HepG2 (cell line): ENCODE results near the gene TMX2. TPM values are rescaled to one million over a fixed set of nuclear protein-coding genes. Genes with fewer than 3 reads are reported as not detected.
"Not testable (repeated sequence)": the region's sequence is repeated elsewhere in the genome, so short reads cannot be mapped to it uniquely, and the experiment has no call there.

Experiments
- ATAC-seq: fragments of 200-7000 bp; cut with Tn5 transposase; 3 replicates; pipeline ENCODE4 v1.9.1; 2020; ENCODE audit warnings: mild to moderate bottlenecking, moderate library complexity
- BruUV-seq: library from RNA; stranded (reverse); fragments of 400-500 nt; replicated peaks from 2 replicates; lab custom pipeline; 2021; lab: Mats Ljungman, UMichigan
- CTCF ChIA-PET: fragments of 300-600 bp; formaldehyde crosslinking; extraction: SDS; loops from one replicate; lab custom pipeline; 2021; ENCODE audit warnings: low total read pairs, inconsistent platforms, low intra/inter-chr PET ratio; lab: Yijun Ruan, JAX
- POLR2A ChIA-PET: fragments of 350-600 bp; sonication (Branson Sonifier 250); formaldehyde crosslinking; loops from one replicate; lab custom pipeline; 2020; ENCODE audit warnings: antibody characterized with exemption, inconsistent platforms; lab: Yijun Ruan, JAX
- DNase-seq: peaks from one replicate; pipeline ENCODE4 v3.0.0-alpha.2; 2015; ENCODE audit warnings: low spot score
- FAIRE-seq: peaks from 3 replicates; lab custom pipeline; 2011; peaks lifted over from hg19 to GRCh38; lab: Jason Lieb, UNC
- H2AFZ ChIP-seq: one replicate; pipeline ENCODE4 v1.6.1; 2011; ENCODE audit warnings: low read length, inconsistent platforms
- H3K27ac ChIP-seq: fragments of 300-600 bp; 3 replicates; pipeline ENCODE4 v1.8.0; 2011; ENCODE audit warnings: mixed run types, mild to moderate bottlenecking, mixed read lengths, low read length, inconsistent platforms; ENCODE audit not compliant: insufficient read depth; ENCODE audit errors: extremely low read length
- H3K27me3 ChIP-seq, 2 experiments: fragments of 200-600 bp in 1 of 2; 2 replicates in 1 of 2; 3 replicates in 1 of 2; pipeline versions ENCODE4 v1.6.0 to v1.8.0; 2011; ENCODE audit warnings: low read length in 2 of 2, mild to moderate bottlenecking in 2 of 2, moderate library complexity in 2 of 2, inconsistent platforms in 1 of 2; ENCODE audit not compliant: insufficient read depth in 2 of 2, control insufficient read depth in 1 of 2
- H3K36me3 ChIP-seq, 2 experiments: fragments of 200-600 bp in 1 of 2; replicated peaks in 1 of 2; 2 replicates in 1 of 2; 3 replicates in 1 of 2; pipeline versions ENCODE4 v1.5.1 to v1.8.0; 2011; ENCODE audit warnings: low read length in 2 of 2, inconsistent platforms in 1 of 2; ENCODE audit not compliant: insufficient read depth in 2 of 2, control insufficient read depth in 1 of 2
- H3K4me1 ChIP-seq: 2 replicates; pipeline ENCODE4 v1.5.1; 2012; ENCODE audit warnings: low read length, inconsistent platforms; ENCODE audit not compliant: insufficient read depth
- H3K4me2 ChIP-seq: 2 replicates; pipeline ENCODE4 v1.6.0; 2011; ENCODE audit warnings: low read depth, low read length, inconsistent platforms
- H3K4me3 ChIP-seq, 3 experiments: fragments of 200-600 bp in 1 of 3; sonication (generic), shearing (Covaris generic) in 1 of 3; replicated peaks in 1 of 3; 2 replicates each; pipeline ENCODE4 v1.5.1; 2011 to 2016; ENCODE audit warnings: low read length in 3 of 3, inconsistent platforms in 2 of 3, low read depth in 2 of 3, mild to moderate bottlenecking in 2 of 3, control low read depth in 1 of 3, mixed read lengths in 1 of 3; ENCODE audit not compliant: insufficient read depth in 1 of 3
- H3K79me2 ChIP-seq: one replicate; pipeline ENCODE4 v1.6.1; 2011; ENCODE audit warnings: low read length, inconsistent platforms; ENCODE audit not compliant: insufficient read depth
- H3K9ac ChIP-seq: 2 replicates; pipeline ENCODE4 v1.6.0; 2011; ENCODE audit warnings: mild to moderate bottlenecking, low read depth, low read length, inconsistent platforms; ENCODE audit not compliant: insufficient read depth
- H3K9me3 ChIP-seq: 2 replicates; pipeline ENCODE4 v1.5.1; 2012; ENCODE audit warnings: mild to moderate bottlenecking, low read length
- H4K20me1 ChIP-seq: 2 replicates; pipeline ENCODE4 v1.6.0; 2011; ENCODE audit warnings: inconsistent platforms, mild to moderate bottlenecking, low read length, moderate library complexity; ENCODE audit not compliant: insufficient read depth
- CBFB ChIP-seq: sonication (generic); formaldehyde crosslinking; IDR thresholded peaks from 2 replicates; pipeline ENCODE4 v1.4.0; 2020; ENCODE audit warnings: missing genetic modification reagents
- CEBPG ChIP-seq: IDR thresholded peaks from 2 replicates; pipeline ENCODE4 v1.6.1; 2016
- WGBS: methylation state at CpG from one replicate; pipeline ENCODE4 v1.1.6; 2017; ENCODE audit warnings: low lambda C conversion rate; 5-methylcytosine and 5-hydroxymethylcytosine counted together
- in situ Hi-C: cut with HindIII; loops from 2 replicates; pipeline ENCODE4 v1.10.0; 2017; ENCODE audit warnings: low pct_unique_long_range_greater_than_20kb; ENCODE audit not compliant: extremely low pct_ligation_motif_present
- intact Hi-C: fragments of 100-400 bp; cut with micrococcal nuclease; formaldehyde crosslinking; loops from one replicate; pipeline ENCODE4 v1.10.0; 2022; ENCODE audit not compliant: unreplicated experiment
- polyA plus RNA-seq, 8 experiments: library from polyadenylated mRNA; depleted of rRNA in 3 of 8; stranded (reverse) in 7 of 8; unstranded in 1 of 8; fragments of >200 nt; fragmentation: Illumina TruSeq in 4 of 8; extraction: Trizol in 4 of 8; gene quantifications; 2 replicates each; pipeline versions ENCODE4 v1.2.1 to v1.2.3, GENCODE V29; 2011 to 2016; ENCODE audit warnings: low read depth in 4 of 8, missing spikeins in 1 of 8, mixed read lengths in 1 of 8; ENCODE audit not compliant: insufficient read depth in 1 of 8
- total RNA-seq, 5 experiments: library from RNA; depleted of rRNA; stranded (reverse); fragments of >200 nt; fragmentation: Illumina TruSeq; extraction: Trizol; gene quantifications; 2 replicates each; pipeline ENCODE4 v1.2.3, GENCODE V29; 2016; ENCODE audit warnings: low read depth in 1 of 5
- TF ChIP-seq, protein P1 (sequence below): sonication (generic); formaldehyde crosslinking; IDR thresholded peaks from 2 replicates; pipeline ENCODE4 v1.4.0; 2020; ENCODE audit warnings: missing genetic modification reagents, mild to moderate bottlenecking, borderline replicate concordance

TMX2 gene
- total and polyA plus RNA-seq, 2 of the 13 experiments (the other 11 are each of a cell fraction or from before 2014, with no cell fraction given): 84.5 to 129 TPM

DNA sequence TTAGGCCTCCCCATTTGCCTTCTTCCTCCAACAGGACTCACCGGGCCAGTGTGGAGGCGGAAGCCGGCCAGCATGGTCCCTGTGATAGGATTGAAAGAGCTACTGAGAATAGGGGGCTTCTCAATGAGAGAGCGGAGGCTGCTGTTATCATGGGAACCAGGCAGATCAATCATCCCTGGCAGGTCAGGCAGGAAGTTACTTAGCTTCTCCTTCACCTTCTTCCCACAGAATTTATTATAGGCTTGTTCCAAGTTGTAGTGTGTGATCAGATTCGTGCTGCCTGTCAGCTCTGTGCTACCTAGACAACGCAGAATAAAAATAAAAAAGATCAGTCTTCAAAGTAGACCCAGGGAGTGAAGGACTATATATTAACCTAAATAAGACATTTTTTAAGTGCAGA, 7.5 kb upstream of the TMX2 start:
- in situ Hi-C loops: no loop called here
- intact Hi-C loops: no loop called here
- Histone ChIP-seq H3K36me3 (peaks cover 8 to 40% of the 10 kb centered on the region in 2 experiments), H3K9me3 (no peaks in the 10 kb centered on the region)
- CTCF ChIA-PET: no interaction called here
- ATAC-seq: no peak; the same call in 2 of the 3 replicates
- no TSS peak for BruUV-seq
- no peak for TF ChIP-seq CBFB (CRISPR knock-in tag)
- TF ChIP-seq, all 625 proteins: peak for 0
- POLR2A ChIA-PET: no interaction called here
- Histone ChIP-seq H3K4me2 (no peak overlapping the region), H3K4me3 (no peak overlapping the region), H4K20me1 (no peaks in the 10 kb centered on the region), H3K27ac (no peak overlapping the region), H3K27me3 (no peaks in the 10 kb centered on the region), H3K9ac (no peak overlapping the region), H3K4me1 (peaks cover 10% of the 10 kb centered on the region), H2AFZ (no peak overlapping the region), H3K79me2 (peaks cover 5% of the 10 kb centered on the region)
- WGBS: 98% methylated on average over 6 of the region's 6 CpGs
- no peak for DNase-seq
- no peak for FAIRE-seq

DNA sequence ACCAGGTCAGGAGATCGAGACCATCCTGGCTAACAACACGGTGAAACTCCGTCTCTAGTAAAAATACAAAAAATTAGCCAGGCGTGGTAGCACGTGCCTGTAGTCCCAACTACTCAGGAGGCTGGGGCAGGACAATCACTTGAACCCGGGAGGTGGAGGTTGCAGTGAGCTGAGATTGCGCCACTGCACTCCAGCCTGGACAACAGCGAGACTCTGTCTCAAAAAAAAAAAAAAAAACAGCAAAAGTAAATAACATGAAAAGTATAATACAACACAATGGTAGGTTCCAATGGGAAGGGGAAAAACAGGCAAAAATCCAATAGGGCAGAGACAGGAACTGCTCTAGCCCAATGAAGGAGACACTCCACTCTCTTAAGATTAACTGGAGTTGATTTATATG, 7.0 kb upstream of the TMX2 start:
- TF ChIP-seq, protein P1, sequence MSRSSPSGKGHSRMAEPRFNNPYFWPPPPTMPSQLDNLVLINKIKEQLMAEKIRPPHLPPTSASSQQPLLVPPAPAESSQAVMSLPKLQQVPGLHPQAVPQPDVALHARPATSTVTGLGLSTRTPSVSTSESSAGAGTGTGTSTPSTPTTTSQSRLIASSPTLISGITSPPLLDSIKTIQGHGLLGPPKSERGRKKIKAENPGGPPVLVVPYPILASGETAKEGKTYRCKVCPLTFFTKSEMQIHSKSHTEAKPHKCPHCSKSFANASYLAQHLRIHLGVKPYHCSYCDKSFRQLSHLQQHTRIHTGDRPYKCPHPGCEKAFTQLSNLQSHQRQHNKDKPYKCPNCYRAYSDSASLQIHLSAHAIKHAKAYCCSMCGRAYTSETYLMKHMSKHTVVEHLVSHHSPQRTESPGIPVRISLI (CRISPR knock-in tag): peak; percentile 56; the same call in 1 of the 2 replicates
- 0 out of 2 replicates have a peak, but pooled peaks have one; percentile 32 for TF ChIP-seq CEBPG (CRISPR knock-in tag)
- H4K20me1 ChIP-seq, BruUV-seq, FAIRE-seq, H3K4me3 ChIP-seq, DNase-seq, H3K27me3 ChIP-seq, H2AFZ ChIP-seq, in situ Hi-C loops, H3K4me2 ChIP-seq, H3K9ac ChIP-seq, CTCF ChIA-PET, ATAC-seq, H3K9me3 ChIP-seq, H3K27ac ChIP-seq, POLR2A ChIA-PET, H3K79me2 ChIP-seq, intact Hi-C loops: not testable (repeated sequence)
- Histone ChIP-seq H3K36me3 (peaks cover 7 to 37% of the 10 kb centered on the region in 2 experiments), H3K4me1 (peaks cover 11% of the 10 kb centered on the region)
- 72% methylated on average over 8 of the region's 8 CpGs for WGBS
